Non-pigmented ciliary epithelial cell (primary cell): ENCODE data around the gene IDI2.

Experiments used
- DNase-seq: peaks from one replicate; pipeline ENCODE4 v3.0.0-alpha.2; 2010; ENCODE audit warnings: low read depth

The IDI2 gene

DNA sequence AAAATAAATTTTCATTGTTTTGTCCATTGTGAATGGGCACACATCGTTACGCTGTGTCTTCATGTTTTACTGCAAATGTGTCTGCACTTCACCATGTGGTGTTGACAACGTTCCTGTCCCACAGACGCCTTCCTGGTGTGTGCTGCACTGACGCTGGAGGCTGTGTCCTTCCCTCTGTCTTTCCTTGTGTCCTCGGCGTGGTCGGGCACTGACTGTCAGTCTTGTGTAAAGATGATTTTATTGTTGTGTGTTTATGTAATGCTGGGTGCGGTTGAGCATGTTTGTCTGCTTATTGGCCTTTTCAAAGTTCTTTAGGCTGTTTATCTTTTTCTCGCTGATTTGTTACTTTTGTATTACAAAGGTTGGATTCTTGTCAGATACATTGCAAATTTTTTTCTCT, 18.1 kb downstream of the IDI2 start:
- no peak for DNase-seq

- DNase-seq: no peak
Measured at GRCh38 chr10:1006573-1006972, 19.1 kb downstream of the IDI2 start.

GRCh38 chr10:1003884-1004670, 21.6 kb downstream of the IDI2 start:
- no peak for DNase-seq

GRCh38 chr10:1002425-1003006, 23.1 kb downstream of the IDI2 start:
- DNase-seq: no peak

GRCh38 chr10:997266-998022, 28.2 kb downstream of the IDI2 start:
- no peak for DNase-seq

GRCh38 chr10:996031-996430, 29.6 kb downstream of the IDI2 start:
- DNase-seq: no peak

DNA sequence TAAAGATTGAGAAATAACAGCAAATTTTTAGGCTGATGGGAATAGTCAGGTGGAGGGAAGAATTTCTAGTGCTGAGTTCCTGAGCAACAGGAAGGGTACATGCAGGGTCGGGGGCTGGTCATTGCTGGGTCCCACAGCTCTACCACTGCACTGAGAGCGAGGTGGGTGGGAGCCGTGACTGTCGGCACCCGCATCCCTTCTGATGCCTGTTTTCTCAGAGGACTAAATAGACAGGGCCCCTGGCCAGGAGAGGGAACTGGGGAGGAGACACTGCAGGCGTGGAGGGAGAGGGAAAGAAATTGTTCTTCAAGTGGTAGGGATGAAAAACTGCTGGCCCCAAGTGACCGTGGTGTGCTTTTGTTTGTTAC, 30.1 kb downstream of the IDI2 start:
- no peak for DNase-seq

DNA sequence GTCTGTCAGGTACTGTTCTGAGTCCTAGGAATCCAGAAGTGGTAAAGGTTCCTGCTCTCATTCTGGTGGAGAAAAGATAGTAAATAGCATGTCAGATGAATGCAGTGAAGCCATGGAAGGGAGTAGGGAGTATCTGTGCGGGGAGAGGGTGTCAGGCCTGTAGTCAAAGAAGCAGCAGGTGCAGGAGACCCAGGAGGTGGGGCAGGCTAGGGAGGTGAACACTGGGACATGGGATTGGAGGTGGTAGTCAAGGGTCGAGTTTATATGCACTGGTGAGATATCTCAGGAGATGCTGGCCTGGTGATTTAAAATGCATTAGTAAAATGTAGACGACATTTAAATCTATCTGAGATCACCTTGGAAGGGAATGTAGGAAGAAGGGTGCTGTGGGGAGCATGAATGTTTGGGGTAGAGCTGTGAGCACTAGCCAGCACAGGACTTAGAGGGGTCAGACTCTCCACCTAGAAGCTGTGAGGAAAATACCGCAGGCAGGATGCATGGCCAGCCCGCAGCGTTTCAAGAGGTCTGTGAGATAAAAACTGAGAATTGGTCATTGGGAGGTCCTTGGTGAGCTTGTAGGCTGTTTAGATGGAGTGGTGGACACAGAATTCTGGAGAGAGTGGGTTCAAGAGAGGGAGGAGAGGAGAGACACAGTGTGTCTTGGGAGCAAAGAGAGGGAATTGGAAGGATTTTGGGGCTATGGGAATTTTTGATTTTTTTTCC, 30.7 kb downstream of the IDI2 start:
- DNase-seq: no peak

DNA sequence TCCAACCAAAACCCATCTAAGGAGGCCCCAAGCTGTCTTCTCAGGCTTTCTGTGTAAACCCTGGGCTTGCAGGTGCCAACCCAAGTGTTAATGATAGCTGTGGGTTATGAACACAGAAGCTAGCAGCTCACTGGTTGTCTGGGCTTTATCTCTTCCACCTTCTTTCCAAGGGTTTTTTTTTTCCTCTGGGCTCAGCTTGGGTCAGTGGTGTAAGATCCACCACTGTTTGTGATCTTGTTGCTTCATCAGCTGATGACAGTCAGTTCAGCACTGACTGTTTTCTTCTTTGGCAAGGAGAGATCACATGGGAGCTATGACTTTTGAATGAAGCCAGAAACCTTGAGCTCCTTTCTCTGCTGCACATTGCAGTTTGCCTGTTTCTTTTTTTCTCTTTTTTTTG, 32.8 kb downstream of the IDI2 start:
- no peak for DNase-seq

DNA sequence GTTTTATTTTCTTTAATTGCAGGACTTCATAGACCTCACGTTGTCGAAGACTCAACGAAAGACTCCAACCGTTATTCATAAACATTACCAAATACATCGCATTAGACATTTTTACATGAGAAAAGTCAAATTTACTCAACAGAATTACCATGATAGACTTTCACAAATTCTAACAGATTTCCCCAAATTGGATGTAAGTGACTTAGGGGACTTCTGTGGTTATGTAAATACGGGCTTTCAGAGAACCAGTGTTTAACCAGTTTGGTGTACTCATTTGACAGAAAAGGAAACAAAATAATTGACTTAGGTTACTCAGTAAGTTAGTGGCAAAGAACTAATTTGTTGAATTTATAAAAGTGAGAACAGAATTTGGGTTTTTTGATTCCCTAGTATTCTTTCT, 33.2 kb downstream of the IDI2 start:
- no peak for DNase-seq

DNA sequence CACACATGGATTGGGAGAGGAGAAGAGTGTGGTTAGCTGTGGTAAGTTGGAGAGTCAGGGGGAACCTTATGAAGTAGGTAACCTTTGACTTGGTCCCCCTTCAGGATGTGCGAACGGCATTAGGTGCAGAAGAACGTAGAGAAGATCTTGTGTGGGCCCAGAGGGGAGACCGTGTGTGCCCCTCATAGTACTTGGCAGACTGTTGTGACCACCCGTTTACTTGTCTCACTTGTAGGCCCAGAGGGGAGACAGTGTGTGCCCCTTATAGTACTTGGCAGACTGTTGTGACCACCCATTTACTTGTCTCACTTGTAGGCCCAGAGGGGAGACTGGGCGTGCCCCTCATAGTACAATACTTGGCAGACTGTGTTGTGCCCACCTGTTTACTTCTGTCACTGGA, 34.9 kb downstream of the IDI2 start:
- DNase-seq: no peak

DNA sequence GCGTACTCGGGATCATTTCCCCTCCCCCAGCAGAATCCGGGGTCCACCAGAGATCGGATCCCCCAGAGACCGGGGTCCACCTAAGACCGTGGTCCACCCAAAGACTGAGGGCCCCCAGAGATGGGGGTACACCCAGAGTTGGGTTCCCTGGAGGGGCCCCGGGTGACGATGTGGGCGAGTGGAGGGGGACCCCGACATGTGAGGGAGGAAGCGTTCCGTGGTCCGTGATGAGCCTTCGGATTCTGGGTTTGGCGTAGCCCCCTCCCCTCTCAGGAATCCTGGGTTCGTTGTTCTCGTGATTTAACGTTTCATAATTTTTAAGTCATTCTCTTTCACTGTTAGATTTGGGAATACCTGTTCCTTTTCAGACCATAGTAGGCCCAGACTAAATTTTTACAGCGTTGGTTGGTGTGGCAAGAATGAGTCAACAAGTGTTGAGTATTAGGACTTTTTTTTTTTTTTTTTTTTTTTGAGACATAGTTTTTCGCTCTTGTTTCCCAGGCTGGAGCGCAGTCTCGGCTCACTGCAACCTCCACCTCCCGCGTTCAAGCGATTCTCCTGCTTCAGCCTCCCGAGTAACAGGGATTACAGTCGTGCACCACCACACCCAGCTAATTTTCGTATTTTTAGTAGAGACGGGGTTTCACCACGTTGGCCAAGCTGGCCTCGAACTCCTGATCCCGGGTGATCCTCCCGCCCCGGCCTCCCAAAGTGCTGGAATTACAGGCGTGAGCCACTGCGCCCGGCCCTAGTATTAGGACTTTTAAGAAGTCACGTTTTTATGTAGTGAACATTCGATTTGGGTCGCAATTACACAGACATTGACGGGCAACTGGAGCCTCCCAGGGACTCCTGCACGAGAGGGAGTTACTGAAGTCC, 36.8 kb downstream of the IDI2 start:
- no peak for DNase-seq

GRCh38 chr10:987870-988666, 37.6 kb downstream of the IDI2 start, which contains the start of gene GTPBP4:
TSS of gene GTPBP4 (plus strand) at chr10:988434. CDS start at chr10:988480, 46 bp downstream.
- peak; percentile 83 for DNase-seq

DNA sequence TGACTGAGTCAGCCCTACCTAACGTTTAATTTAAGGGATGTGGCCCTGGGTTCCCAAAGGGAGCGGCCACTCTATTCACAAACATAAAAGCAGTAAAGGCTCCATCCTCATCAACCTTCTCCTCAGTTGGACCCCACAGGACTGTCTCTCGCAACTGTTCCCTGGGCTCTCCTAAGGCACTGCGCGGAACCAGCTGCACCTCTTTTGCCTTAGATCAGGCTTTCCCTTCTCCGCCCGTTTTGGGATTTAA, 38.1 kb downstream of the IDI2 start:
- no peak for DNase-seq

GRCh38 chr10:986881-987619, 38.6 kb downstream of the IDI2 start:
- DNase-seq: peak; percentile 73

DNA sequence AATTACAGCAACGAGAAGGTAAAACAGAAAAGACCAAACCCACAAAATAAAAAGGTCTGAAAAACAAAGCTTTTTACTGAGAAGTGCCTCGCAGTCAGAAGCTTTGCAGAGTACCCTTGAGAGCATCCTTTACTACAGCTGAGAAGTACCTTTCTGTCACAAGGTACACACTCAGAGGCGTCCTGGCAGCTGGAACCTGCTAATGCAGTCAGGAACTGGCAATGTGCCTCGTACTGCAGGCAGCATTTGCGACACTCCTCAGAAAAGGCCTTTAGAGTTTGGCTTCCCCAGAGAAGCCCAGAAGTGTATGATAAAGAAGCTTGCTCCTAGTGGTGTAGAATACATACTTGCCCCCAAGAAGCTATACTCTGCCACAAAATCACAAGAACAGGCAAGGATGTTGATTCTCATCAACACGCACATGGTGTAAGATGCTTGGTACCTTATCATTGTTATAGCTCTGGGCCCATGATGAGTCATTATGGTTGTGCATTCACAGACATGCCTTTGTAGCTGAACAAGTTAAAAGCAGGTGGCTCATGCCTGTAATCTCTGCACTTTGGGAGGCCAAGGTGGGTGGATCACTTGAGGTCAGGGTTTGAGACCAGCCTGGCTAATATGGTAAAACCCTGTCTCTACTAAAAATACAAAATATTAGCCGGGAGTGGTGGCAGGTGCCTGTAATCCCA, 39.4 kb downstream of the IDI2 start:
- DNase-seq: peak; percentile 83

- no peak for DNase-seq
Measured at GRCh38 chr10:985361-985760, 40.3 kb downstream of the IDI2 start.

GRCh38 chr10:983971-984655, 41.5 kb downstream of the IDI2 start:
- DNase-seq: peak; percentile 44

GRCh38 chr10:983401-983800, 42.3 kb downstream of the IDI2 start:
- DNase-seq: no peak
